Measurements from ENCODE around the gene CEP44.
"Not testable (repeated sequence)": the region's sequence is repeated elsewhere in the genome, so short reads cannot be mapped to it uniquely, and the experiment has no call there.

CEP44 gene

DNA sequence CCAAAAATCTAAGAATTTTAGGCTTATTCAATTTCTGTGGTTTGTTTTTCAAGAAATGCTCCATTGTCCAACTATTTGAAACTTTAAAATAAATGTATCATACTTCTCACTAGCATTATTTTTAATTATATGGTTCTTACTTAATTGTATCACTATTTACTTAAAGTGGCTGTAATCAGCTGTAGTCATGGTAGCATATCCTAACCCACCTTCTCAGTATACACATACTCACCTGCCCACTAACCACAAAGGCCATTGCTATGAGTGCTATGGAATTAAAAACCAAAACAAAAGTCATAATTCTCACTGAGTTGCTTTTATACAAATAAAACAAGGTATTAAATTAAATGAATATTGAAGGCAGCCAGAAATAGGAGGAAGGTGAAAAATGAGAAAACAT lies 5.2 kb upstream of the CEP44 start:
- no peak for DNase-seq (ENCODE audit: low read depth in 3 of 3)

DNA sequence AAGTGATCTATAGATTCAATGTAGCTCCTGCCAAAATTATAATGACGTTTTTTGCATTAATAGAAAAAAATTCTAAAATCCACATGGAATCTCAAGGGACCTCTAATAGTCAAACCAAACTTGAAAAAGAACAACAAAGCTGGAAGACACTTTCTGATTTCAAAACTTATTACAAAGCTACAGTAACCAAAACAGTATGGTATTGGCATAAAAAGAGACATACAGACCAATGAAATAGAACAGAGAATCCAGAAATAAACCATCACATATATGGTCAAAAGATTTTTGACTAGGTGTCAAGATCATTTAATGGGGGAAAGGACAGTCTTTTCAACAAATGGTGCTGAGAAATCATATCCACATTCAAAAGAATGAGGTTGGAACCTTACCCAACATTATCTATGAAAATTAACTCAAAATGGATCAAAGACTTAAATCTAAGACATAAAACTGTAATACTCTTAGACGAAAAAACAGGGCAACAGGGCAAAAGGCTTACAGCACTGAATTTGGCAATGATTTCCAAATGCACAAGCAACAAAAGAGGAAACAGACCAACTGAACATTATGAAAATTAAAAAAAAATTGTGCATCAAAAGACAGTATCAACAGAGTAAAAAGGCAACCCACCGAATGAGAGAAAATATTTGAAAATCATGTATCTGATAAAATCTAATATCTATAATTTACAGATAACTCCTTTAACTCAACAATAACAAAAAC lies 4.1 kb upstream of the CEP44 start:
- no peak for DNase-seq (ENCODE audit: low read depth in 3 of 3)

- DNase-seq (ENCODE audit: low read depth in 3 of 3): no peak
Measured at GRCh38 chr4:174281182-174281737, 2.5 kb upstream of the CEP44 start.

GRCh38 chr4:174281901-174282300 lies 1.8 kb upstream of the CEP44 start:
- no peak for DNase-seq (ENCODE audit: low read depth in 3 of 3)

DNA sequence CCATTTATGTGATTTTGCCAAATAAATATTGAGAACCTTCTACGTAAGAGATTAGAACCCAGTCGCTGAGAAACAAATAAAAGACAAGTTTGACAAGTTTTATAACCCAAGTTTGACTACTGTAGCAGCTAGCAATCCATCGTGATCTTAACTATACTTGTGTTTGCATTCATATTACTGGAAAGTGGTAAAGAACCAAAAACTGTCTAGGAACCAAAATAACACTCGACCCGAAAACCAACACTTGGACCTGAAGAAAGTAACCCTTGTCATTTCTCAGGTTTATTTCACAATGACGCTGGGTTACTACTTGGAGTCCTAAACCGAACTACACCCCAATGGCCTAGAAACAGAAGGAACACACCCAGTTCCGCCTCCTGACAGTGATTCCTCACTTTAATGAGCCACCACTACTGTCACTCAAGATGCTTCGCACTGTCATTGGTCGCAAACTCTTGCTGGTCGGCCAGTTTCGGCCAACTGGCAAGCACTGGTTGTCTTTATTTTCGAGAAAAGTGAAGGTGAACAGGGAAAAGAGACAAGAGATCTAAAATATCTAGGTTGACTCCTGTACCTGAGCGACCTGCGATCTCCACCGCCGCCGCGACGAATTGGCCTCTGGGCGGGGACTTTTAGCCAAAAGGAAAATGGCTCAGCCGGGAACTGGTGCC lies 740 bp upstream of the CEP44 start:
- DNase-seq (ENCODE audit: low read depth in 3 of 3): peak; percentile 53 to 61 (median 53)

- no peak for DNase-seq (ENCODE audit: low read depth in 3 of 3)
Measured at GRCh38 chr4:174284487-174284886, 776 bp downstream of the CEP44 start.

- DNase-seq (ENCODE audit: low read depth in 3 of 3): no peak
Measured at GRCh38 chr4:174286870-174287269, 3.2 kb downstream of the CEP44 start.

DNA sequence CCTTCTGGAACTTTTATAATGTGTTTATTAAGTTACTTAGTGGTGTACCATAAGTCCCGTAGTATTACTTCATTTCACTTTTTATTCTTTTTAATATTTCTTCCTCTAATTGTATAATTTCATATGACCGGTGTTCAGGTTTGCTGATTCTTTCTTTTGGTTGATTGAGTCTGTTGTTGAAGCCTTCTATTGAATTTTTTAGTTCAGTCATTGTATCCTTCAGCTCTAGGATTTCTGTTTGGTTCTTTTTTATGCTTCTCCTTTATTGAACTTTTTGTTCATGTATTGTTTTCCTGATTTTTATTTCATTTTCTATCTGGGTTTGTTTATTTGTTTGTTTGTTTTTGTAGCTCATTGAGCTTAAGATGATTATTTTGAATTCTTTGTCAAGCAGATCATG lies 8.8 kb downstream of the CEP44 start:
- DNase-seq (ENCODE audit: low read depth in 3 of 3): no peak

DNA sequence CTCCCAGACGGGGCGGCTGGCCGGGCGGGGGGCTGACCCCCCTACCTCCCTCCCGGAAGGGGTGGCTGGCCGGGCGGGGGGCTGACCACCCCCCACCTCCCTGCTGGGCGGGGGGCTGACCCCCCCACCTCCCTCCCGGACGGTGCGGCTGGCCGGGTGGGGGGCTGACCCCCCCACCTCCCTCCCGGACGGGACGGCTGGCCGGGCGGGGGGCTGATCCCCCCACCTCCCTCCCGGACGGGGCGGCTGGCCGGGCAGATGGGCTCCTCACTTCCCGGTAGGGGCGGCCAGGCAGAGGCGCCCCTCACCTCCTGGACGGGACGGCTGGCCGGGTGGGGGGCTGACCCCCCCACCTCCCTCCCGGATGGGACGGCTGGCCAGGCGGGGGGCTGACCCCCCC lies 10.9 kb downstream of the CEP44 start:
- DNase-seq (ENCODE audit: low read depth in 3 of 3): not testable (repeated sequence)

GRCh38 chr4:174295142-174295541 lies 11.4 kb downstream of the CEP44 start:
- DNase-seq (ENCODE audit: low read depth in 3 of 3): not testable (repeated sequence)

DNA sequence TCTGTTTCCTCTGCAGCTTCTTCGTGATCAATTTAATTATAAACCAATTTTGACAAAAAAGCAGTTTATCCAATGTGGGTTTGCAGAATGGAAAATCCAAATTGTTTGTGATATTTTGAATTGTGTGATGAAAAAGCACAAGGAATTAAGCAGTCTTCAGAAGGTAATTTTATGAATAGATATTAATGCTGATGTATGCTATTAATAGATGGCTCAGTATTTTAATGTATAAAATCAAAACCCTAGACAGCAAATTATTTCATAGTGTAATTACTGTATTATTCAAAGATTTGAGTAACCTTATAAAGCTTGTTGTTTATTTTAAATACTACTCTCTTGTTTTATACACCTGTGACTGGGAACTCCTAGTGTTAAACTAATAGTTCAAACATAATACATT lies 20.0 kb downstream of the CEP44 start:
- DNase-seq (ENCODE audit: low read depth in 3 of 3): no peak

DNA sequence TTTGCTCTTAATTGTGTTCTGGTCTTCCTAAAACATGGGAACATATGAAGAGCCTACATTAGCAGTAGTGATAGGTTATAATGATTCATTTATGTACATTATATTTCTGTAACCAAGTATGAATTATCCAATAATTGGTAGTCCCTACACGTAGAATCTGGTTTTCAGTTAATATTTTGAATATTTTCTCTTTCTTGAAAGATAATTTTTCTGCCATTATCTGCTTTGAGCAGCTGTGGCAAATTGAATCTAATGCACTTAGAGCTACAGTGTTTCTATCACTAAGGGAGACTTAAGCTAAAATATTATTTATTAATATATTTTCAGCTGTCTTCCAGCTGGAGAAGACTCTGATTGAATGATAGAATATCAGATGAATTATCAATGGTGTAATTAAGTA lies 21.0 kb downstream of the CEP44 start:
- DNase-seq (ENCODE audit: low read depth in 3 of 3): no peak

- DNase-seq (ENCODE audit: low read depth in 3 of 3): no peak
Measured at GRCh38 chr4:174305961-174306360, 22.2 kb downstream of the CEP44 start.

- no peak for DNase-seq (ENCODE audit: low read depth in 3 of 3)
Measured at GRCh38 chr4:174307694-174308093, 24.0 kb downstream of the CEP44 start.

DNA sequence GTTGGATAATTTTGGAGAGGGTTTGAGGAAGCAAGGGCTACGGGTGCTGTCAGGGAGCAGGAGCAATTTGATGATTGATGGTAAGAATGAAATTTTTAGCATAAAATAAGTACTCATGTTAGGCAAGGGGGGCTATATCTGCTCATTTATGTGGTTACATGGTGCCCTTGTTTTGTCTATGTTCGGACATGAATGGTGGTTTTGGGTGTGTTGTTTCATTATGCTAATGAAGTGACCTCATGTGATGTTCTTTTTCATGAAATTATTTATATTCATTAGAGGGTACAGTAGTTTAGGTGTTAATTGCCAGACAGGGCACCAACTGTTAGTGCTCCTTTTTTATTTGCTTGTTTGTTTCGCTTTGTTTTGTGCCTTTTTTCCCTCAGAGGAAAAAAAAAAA lies 29.3 kb downstream of the CEP44 start:
- DNase-seq (ENCODE audit: low read depth in 3 of 3): no peak

- no peak for DNase-seq (ENCODE audit: low read depth in 3 of 3)
Measured at GRCh38 chr4:174314274-174314673, 30.6 kb downstream of the CEP44 start.

DNA sequence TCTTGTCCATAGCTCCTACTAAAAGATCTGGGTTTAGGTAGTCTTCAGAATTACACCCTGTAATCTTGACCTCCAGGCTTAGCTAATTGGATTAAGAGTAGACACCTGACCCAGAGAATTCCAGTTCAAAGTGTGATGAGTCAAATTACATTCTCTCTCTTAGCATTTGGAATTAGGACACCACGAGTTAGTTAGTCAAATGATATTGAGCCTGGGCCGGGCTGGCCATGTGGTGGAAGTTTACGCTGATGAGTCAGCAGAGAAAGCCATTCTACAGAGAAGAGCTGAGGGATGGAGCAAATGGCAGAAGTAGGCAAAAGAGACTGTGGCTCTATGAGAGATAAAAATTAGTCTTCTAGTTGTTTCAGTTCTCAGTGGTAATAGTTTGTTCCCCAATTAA lies 31.1 kb downstream of the CEP44 start:
- no peak for DNase-seq (ENCODE audit: low read depth in 3 of 3)

DNA sequence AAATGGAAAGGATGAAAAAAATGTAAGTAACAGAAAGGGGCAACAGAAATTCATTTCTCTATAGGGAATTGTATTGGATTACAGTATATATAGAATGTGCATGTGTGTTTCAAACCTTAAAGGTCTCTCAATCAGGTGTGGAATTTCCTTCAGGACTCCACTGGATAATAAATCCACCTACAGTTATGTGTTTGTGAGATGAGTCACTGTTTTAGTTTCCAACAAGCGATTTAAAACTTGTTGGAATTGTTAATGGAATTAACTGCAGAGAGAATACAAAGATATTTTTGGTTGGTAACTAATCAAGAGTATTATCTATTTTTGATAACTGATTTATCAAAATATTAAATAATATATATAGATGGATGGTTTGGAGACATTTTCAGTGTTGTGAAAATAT lies 32.8 kb downstream of the CEP44 start:
- DNase-seq (ENCODE audit: low read depth in 3 of 3): no peak

DNA sequence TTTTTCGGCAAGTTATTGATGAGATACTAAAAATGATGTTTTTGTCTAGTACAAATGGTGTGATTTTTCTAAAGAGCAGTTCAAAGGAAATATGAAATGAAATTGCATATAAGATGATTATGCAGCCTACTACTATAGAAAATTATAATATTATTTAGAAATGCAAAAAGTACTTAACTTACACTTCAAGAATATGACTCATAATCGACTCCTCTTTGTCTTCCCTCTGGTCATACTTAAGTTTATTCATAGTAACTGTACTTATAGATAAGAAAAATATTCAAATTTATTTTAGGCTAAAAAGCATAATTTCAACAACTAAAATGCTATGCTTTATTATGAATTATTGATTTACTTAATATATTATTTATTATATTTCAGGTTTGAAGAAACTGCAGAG lies 33.2 kb downstream of the CEP44 start:
- no peak for DNase-seq (ENCODE audit: low read depth in 3 of 3)

DNA sequence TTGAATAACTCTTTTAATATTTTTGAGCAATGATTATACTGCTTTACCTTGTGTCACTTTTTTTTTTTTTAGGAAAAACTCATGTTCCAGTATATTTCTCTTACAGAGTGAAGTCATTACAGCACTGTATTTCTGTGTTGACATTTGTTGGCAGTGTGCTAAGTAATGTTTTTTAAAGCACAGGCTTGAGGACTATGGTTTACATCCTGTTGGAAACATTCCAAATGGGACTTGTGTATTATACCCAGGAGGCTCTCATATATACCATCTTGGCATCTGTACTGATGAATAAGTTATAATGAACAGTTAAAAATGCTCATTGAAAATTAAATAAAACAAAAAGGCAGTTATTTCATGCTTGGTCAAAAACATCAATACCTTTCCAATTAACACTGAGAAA lies 33.8 kb downstream of the CEP44 start:
- no peak for DNase-seq (ENCODE audit: low read depth in 3 of 3)

- DNase-seq (ENCODE audit: low read depth in 3 of 3): no peak
Measured at GRCh38 chr4:174318829-174319764, 35.4 kb downstream of the CEP44 start.

DNA sequence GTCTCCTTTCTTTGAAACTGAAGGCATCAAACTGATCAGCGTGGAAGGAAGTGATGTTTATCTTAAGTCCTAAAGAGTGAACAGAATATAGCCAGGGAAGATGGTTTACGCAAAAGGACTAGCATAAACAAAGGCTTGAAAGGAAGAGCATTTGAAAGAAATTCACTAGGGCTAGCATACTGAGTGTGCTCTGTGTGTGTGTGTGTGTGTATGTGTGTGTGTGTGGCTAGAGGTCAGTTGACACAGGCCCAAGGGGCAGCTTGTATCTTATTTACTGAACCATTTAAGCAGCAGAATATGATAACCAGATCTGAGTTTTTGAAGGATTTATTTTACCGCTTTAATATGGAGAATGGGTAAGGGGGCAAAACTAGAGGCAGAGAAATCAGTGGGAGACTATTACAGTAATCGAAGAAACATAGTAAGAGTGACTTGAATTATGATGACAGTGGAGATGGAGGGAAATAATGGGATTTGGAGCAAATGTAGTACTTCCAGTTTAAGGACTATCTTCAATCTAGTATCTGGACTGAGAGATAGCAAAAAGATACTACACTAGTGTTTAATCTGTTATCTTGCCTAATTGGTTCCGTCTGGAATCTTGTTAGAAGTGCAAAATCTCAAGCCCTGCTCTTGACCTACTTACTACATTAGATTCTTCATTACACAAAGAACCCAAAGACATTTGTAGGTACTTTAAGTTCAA lies 36.9 kb downstream of the CEP44 start:
- DNase-seq (ENCODE audit: low read depth in 3 of 3): no peak
